Hematopoietic multipotent progenitor cell (in vitro differentiated cells): ENCODE results near the gene STK24. TPM values are rescaled to one million over a fixed set of nuclear protein-coding genes. Genes with fewer than 3 reads are reported as not detected.

ENCODE experiments used
- DNase-seq, 3 donors: peaks; one replicate each; pipeline ENCODE4 v3.0.0-alpha.2; 2011 to 2015; ENCODE audit warnings: low read depth in 2 of 3, low spot score in 2 of 3
- total RNA-seq: library from RNA; depleted of rRNA; stranded (reverse); fragments of >200 nt; gene quantifications from one replicate; pipeline ENCODE4 v1.2.3, GENCODE V29; 2012

STK24 gene
- total RNA-seq, 1 donor: 24.8 TPM

GRCh38 chr13:98479496-98480003, 97.4 kb downstream of the STK24 start:
- no peak for DNase-seq

GRCh38 chr13:98478189-98479129, 98.4 kb downstream of the STK24 start:
- DNase-seq: peak in 2 of 3 donors; percentile 40 to 55

GRCh38 chr13:98476538-98476966, 100.4 kb downstream of the STK24 start:
- DNase-seq: peak; percentile 68 to 93 (median 88)

GRCh38 chr13:98476106-98476505, 100.8 kb downstream of the STK24 start:
- DNase-seq: peak in 1 of 3 donors; percentile 31

GRCh38 chr13:98475522-98475921, 101.4 kb downstream of the STK24 start:
- no peak for DNase-seq

- DNase-seq: no peak
These were observed 102.1 kb downstream of the STK24 start for GRCh38 chr13:98474761-98475160.

GRCh38 chr13:98474292-98474691, 102.6 kb downstream of the STK24 start:
- DNase-seq: no peak

- DNase-seq: no peak
These were observed 103.1 kb downstream of the STK24 start for GRCh38 chr13:98473788-98474144.

GRCh38 chr13:98473135-98473787, 103.6 kb downstream of the STK24 start:
- no peak for DNase-seq

GRCh38 chr13:98471934-98472333, 105.0 kb downstream of the STK24 start:
- DNase-seq: no peak

- no peak for DNase-seq
These were observed 106.0 kb downstream of the STK24 start for GRCh38 chr13:98470920-98471319.

- no peak for DNase-seq
These were observed 108.0 kb downstream of the STK24 start for GRCh38 chr13:98468929-98469328.

GRCh38 chr13:98468361-98468760, 108.5 kb downstream of the STK24 start:
- no peak for DNase-seq

- DNase-seq: no peak
These were observed 109.5 kb downstream of the STK24 start for GRCh38 chr13:98467263-98467985.

GRCh38 chr13:98466634-98467236, 110.2 kb downstream of the STK24 start:
- DNase-seq: peak in 1 of 3 donors; percentile 52

- DNase-seq: no peak
These were observed 114.0 kb downstream of the STK24 start for GRCh38 chr13:98462946-98463345.

GRCh38 chr13:98462241-98462882, 114.5 kb downstream of the STK24 start:
- no peak for DNase-seq

GRCh38 chr13:98461486-98462240, 115.2 kb downstream of the STK24 start:
- no peak for DNase-seq

- no peak for DNase-seq
These were observed 116.4 kb downstream of the STK24 start for GRCh38 chr13:98460516-98460915.
